ENCODE measurements around the gene RASSF5.
"Not testable (repeated sequence)": the region's sequence is repeated elsewhere in the genome, so short reads cannot be mapped to it uniquely, and the experiment has no call there.

The RASSF5 gene

DNA sequence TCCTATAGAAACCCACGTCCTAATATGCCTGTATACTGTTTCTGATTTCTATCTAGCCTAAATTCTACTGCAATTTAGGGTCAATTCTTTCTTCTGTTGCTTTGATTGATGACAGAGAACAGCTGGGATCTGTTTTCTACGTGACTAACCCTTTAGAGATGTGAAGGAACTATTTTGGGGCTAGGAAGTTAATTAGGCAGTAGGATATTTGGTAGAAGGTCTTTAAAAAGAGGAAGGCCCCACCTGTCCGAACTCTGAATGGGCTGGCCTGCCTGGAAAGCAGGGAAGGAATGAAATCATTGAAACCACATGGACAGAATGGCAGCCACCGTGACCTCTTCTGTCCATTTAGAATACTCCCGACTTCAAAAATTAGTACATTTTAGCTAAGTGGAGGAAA is 83.9 kb downstream of the RASSF5 start:
- DNase-seq = no peak

DNA sequence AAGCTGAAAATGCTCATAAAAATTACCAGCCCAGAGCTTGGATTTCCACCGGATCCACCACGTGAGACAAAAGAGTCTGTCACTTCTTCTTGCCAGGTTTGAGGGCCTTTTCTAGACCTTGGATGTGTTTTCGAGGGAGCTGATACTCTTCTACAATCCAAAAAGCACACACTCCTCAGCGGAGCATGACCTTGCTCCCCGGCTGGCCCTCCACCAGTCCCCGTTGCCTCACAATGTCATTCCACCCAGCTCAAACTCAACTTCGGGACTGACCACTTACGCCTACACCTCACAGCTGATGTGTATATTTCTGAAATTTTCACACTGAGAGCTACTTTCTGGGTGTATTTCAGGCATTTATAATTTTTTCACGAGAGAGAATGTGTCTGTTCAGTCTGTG is 84.4 kb downstream of the RASSF5 start:
- no peak for DNase-seq

DNA sequence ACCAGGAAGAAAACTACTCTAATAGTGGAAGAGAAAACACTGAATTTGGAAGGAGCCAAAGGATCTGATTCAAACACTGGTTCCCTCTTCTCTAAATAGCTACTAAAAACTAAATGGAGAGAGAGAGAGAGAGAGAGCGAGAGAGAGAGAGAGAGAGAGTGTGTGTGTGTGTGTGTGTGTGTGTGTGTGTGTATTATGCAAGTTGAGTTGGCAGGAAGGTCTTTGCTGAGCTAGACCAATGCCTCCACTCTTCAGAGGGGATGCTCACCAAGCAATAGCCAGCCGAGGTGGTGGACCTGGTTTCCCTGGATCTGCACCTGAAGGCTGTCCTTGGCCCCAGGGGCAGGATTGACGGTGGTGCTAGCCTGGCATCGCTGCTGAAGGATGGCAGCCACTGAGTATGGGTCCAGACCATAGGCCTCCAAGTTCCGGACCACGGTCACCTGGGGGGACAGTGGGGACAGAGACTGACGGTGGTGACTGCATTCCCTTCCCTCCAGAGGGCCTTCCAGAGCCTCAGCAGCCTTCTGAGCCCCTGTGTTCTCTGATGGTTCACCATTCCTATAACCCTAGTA is 86.1 kb downstream of the RASSF5 start:
- DNase-seq = no peak

DNA sequence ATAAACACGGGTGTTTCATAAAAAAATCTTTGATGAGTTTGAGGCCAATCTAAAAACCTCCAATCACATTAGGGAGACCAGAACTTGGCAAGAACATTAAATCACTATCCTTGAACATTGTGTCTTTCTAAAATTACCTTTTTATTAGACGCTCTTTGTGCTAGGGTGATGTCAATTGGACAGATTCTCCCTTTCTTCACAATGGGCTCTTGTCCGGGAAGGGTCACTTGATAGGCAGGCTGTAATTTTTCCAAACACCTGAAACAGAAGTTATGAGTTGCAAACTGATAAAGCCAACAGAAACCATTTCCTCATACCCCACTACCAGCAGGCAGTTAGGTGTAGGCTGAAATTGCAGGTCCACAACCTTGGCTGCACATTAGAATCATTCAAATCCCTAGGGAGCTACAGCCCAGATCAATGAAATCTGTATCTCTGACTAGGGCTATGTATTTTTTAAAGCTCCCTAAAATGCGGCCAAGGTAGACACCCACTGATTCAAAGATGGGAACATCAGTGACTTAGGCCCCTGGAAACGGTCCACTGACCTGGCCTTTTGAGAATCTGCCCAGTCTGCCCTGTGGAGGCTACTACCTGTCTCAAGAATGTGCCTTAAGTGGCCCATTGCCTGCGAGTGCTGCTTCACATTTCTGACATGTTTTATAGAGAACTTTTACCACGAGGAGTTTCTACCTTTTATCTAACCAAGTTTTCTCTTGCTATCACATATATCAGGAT is 88.4 kb downstream of the RASSF5 start:
- DNase-seq = no peak

DNA sequence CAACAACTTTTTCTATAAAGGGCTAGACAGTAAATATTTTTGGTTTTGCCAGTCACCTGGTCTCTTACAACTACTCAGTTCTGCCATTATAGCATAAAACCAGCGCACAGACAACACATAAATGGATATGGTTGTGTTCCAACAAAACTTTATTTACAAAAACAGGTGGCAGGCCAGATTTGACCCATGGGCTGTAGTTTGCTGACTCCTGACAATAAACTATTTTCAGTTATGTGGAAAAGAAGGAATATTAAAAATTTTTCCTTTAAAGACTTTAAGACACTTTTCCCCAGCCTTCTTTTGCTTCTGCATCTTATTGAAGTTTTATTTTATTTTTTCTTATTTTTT is 89.0 kb downstream of the RASSF5 start:
- no peak for DNase-seq

DNA sequence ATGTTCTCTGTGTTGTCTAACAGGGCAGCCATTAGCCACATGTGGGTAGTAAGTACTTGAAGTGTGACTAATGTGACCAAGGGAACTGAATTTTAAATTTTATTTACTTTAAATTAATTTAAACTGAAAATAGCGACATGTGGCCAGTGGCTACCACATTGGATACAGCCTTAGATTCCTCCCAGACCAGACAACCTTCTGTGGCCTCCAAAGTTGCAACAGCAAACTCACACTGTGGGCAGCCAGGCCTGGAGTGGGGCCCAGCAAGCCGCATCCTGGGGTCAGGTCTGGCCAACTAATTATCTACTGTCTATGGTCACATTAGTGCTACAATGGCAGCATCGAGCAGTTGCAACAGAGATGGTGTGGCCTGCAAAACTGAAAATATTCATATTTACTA is 93.2 kb downstream of the RASSF5 start:
- DNase-seq = no peak

DNA sequence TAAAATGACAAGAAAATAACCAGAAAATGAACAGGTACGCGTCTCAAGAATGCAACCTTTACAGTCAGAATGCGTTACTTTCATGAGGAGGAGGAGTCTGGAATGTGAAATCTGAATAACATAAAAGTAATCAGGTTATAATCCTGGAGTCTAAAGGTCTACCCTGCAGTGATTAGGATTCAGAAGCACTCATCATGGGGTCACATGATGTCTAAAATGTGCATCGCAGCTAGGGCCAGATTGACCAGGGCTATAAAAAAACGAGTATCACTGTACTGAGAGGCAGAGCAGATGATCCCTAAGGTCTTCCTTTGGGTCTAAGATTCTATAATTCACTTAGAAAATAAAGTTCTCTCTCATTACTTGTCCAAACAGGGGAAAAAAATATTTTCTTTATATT is 97.5 kb downstream of the RASSF5 start:
- no peak for DNase-seq

DNA sequence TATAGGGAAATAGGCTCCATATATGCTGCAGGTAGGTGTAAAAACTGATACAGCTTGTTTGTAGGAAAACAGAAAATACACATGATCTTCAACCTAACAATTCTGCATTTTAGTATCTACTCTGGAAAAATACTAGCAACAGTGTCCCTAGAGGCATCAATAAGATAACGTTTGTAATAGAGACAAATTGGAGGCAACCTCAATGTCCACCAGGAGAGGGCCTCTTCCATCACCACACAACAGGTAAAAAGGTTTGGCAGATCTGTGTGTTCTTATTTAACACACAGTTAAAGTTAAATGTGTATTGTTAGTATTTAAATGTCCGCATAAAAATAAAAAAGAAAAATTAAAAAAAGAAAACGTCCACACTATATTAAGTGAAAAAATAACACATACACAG is 99.5 kb downstream of the RASSF5 start:
- DNase-seq = no peak

DNA sequence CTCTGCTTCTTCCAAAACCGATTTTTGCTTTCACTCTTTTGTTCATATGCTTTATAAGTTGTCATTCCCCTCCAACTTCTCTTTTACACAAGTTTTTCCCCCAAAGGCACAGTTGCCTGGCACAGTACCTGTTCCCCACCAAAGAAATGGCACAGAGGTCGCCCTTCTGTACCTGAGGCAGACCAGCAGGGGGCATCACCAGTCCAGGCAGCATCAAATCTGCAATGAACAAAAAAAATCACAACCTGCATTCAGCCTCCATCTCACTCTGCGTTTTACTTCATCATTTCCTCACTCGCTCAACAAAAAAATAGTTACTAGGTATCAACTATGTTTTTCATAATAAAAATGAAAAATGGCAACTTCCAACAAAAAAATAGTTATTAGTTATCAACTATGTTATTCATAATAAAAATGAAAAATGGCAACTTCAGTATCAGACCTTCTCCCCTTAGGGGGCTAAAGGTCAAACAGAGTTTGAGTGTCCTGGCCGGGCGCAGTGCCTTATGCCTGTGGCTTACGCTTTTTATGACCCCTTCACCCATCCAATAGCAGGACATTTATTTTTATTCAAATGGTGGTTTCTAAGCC is 100.9 kb downstream of the RASSF5 start:
- no peak for DNase-seq

DNA sequence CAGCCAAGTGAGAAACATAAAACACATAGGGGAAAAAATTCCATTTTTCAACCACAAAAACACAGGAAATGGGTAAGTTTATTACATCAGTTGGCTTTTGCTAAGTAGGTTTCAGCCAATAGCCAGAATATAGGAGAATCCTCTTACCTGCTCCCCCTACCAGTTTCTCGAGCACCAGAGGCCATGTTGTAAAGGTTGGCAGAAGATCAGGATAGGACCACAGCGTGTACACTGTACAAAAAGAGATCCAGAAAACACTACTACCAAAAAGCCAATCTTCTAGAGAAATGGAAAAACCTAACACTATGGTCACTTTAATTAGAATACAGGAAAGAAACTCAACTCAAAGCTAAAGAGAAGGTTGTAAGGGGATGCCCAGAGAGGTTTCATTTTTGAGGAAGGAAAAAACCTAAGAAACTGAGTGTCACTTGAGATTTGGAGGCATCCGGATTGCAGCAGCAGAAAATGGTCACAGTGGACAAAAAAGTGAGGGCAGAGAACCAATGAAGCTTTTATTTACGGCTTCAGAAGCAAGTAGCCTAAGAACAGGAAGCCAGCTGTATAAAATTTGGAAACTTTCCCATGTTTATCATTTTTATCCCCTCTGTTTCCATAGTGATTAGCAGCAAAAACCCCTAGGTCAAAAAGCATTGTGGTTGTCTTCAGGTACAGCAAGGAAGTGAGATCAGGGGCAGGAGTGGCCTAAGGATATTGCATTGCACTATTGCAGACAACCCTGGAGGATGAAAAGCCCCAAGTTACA is 102.1 kb downstream of the RASSF5 start:
- no peak for DNase-seq

DNA sequence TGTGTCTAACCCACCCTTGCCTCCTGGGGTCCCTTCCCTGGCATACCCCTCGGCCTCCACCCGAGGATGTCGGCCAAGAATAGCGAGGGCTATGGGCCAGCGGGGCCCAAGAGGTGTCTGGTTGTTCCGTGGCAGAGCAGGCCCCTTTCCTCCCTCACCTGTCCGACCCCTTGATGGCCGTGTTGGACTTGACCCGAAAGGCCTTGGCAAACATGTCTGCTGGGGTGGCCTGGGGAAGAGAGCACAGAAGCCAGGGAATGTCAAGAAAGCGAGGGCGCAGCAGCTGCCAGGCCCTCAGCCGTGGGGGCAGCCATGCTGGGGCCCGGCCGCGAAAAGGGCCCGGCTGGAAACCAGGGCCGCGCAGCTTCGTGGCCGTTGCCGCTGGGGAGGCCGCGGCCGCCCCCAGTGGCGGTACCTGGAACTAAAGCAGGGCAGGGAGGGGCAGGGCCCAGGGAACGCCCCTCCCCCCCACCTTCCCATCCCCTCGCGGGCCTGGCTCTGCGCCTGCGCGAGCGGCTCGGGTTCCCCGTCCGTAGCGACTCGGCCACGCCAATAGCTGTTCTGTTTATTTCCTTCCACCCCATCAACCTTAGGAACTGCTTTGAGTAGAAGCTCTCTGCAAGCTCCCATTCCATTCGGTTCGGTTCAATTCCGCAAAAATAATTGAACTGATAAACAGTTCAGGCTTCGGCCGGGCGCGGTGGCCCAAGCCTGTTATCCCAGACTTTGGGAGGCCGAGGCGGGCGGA is 105.0 kb downstream of the RASSF5 start, which contains the start of gene EIF2D:
Gene EIF2D, minus strand, starts transcription at position 337 of the 748 bp plus-strand sequence. Its CDS starts 123 bp downstream, at position 214.
- DNase-seq = peak; percentile 89

DNA sequence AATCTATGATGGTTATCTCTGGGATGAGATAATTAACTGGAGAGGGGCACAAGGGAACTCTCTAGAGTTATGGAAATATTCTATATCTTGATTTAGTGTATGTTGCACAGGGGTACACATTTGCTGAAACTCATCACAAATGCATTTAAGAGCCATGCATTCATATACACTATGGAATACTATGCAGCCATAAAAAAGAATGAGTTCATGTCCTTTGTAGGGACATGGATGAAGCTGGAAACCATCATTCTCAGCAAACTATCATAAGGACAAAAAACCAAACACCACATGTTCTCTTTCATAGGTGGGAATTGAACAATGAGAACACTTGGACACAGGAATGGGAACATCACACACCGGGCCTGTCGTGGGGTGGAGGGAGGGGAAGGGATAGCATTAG is 119.1 kb downstream of the RASSF5 start:
- not testable (repeated sequence) for DNase-seq

DNA sequence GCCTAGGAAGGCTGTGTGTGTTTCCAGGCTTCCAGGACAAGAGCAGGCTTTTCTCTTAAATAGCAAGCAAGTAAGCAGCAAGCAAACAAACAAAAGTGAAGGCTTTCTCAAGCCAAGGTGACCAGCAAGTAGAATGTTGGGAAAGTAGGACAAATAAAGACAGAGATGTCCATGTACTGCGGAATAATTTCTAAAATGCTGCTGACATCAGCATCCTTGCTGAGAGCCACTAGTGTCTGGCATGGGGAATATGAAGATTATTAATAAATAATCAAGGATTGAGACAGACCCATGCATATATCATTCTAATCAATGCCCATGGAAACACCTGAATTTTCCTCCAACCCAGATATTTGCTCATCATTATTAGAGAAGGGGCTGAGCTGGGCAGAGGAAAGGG is 121.6 kb downstream of the RASSF5 start:
- no peak for DNase-seq

DNA sequence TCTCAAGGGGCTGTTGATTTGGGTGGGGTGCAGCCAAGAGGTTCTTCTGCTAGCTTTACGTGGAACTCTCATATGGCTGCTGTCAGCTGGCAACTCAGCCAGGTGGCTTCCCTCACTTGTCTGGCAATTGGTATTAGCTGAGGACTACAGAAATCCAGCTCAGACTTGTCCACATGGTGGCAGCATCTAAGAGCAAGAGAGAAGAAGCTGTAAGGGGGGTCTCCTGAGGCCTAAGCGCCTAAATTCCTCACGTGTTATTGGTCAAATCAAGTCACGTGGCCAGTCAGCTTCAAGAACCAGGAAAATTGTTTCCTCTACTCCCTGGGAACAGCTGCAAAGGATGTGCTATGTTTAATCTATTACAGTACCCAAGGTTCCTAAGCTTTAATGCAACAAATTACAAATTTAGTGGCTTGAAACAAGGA is 123.8 kb downstream of the RASSF5 start:
- no peak for DNase-seq

DNA sequence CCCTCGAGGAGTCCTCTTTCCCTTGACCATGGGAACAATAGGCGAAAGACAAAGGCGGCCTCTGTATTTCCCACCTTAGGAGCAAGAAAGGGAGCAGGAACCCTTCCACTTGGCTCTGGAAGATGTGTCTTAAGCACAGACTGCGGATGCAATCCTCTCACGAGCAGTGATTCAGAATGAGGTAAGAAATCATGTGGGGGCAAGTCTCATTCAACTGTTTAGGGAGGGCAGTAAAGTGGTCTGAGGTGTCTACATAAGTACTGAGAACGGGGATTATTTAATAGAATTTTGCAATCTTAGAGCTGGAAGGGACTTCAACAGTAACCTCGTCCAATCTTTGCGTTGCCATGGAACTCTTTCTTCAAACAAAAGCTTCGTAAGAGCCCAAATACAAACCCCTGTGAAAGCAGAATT is 126.4 kb downstream of the RASSF5 start:
- no peak for DNase-seq

DNA sequence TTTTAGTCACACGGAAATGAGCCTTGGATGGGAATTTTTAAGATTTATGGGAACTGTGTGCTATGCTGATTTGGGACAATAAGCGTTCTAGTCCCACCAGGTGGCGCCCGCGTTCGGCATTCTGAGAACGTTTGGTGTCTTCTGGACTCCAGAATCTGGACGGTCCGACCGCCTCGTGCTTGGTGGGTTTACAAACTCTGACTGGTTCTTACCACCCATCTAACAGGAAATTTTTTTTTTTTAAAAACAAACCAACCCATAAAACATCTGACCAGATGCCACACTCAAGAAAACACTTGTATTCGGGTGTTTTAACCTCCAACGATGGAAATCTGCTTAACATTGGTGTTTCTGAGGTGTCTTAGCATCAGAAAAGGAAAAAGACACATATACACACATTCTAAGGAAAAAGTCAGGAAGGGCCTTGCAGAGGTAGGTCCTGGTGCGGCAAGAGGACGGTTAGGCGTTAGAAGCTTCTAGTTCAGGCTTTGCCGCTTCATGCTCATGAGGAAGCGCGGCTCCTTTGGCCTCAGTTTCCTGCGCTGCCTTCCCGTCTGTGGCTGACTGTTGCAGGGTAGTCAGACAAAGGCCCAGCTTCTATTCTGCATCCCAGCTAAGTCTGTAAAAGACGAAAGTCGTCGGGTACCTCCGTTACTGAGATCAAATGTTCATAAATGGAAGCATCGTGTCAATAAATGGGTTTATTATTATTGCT is 127.2 kb downstream of the RASSF5 start:
- DNase-seq = peak; percentile 37

DNA sequence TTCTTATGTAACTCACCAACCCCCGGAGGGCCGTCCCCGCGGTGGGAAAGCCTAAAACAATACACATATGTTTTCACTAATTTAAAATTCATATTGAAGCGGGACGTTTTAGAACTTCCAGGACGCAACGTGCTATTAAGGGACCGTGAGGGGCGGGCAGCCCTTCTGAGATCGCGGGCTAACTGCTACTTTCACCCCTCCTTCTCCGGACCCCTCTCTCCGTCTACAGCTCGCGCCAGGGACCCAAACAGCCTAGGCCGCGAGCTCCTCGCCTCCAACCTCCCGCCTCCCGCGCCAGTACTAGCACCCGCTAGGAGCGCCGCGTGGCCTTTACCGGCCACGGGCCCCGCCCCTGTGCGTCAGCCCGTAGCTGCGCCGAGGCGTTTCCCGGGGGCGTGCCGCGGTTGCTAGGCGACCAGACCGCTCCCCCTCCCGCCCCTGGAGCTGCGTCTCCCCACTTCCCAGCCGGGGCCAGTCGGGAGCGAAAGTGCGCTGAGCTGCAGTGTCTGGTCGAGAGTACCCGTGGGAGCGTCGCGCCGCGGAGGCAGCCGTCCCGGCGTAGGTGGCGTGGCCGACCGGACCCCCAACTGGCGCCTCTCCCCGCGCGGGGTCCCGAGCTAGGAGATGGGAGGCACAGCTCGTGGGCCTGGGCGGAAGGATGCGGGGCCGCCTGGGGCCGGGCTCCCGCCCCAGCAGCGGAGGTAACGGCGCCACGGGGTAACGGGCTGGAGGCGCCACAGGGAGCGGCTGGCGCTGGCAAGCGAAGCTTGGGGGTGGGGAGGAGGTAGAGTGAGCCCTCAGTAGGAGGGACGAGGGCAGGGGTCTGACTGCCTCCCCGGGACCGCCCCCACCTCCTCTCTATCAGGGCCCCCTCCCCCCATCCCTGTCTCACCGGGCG is 128.0 kb downstream of the RASSF5 start, which contains the start of gene DYRK3:
Gene DYRK3, plus strand, starts transcription at position 457 of the 898 bp plus-strand sequence. Its CDS starts 168 bp downstream, at position 625.
- DNase-seq = peak; percentile 84

DNA sequence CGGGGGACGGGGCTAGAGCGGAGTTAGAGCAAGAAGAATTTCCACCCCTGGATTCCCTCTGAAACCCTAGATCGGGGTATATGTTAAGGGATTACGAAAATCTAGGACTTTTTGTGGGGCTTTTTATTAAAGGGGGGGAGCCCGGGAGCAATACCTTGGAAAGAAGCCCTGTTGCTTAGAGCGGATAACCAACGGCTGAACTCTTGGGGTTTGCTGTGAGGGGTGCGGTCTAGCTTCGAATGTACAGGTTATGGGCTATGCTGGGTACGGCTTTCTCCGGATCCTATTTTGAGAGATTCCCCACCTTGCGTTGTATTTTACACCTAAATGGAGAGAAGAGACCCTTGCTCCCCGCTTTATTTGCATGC is 128.6 kb downstream of the RASSF5 start:
- DNase-seq = no peak

DNA sequence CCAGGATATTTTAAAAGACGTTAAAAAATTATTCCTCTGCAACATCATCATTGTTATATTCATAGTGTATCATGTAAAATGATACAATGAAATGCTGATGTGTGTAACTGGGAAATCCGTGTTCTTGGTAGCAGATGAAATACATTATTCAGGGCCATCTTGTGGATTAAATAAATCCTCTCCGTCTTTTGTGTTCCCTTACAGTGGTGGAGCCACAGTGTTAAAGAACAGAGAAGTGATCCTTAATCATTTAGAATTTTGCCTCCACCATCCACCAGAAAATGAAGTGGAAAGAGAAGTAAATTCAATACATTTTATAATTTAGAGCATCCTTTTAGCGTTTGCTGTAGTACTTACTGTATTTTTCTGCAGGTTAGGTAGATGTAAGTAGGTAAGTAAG is 129.3 kb downstream of the RASSF5 start:
- no peak for DNase-seq

DNA sequence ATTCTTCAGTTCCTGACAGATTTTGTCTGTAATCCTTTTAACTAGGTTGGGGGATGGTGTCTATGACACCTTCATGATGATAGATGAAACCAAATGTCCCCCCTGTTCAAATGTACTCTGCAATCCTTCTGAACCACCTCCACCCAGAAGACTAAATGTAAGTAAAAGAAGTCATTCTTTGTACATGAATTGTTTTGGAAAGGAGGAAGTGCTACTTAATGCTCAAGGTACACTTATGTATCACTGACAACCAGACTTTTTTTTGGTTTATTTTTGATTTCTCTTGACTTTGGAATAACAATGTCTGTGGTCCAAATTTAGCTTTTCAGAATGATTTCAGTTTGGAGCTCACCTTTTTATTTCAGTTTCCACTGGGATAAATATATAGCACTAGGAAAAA is 130.3 kb downstream of the RASSF5 start:
- DNase-seq = no peak

All from activated gamma-delta T cell (primary cell).